Type B pancreatic cell (in vitro differentiated cells): Measurements from ENCODE around the gene MATK. TPM values are rescaled to one million over a fixed set of nuclear protein-coding genes. Genes with fewer than 3 reads are reported as not detected.

Experiments used
- DNase-seq: peaks from one replicate; pipeline ENCODE4 v3.0.0; 2021; ENCODE audit warnings: mixed read lengths; ENCODE audit not compliant: unreplicated experiment; ENCODE audit errors: extremely low spot score
- H3K27ac Mint-ChIP-seq: 2 replicates; pipeline ENCODE4 v1.8.0; 2021; ENCODE audit warnings: mild to moderate bottlenecking, mixed read lengths
- H3K27me3 Mint-ChIP-seq: 2 replicates; pipeline ENCODE4 v1.8.0; 2021; ENCODE audit warnings: mixed read lengths
- H3K36me3 Mint-ChIP-seq: 2 replicates; pipeline ENCODE4 v1.8.0; 2021; ENCODE audit warnings: mixed read lengths
- H3K4me1 Mint-ChIP-seq: one replicate; pipeline ENCODE4 v1.8.0; 2021; ENCODE audit warnings: mixed read lengths; ENCODE audit not compliant: unreplicated experiment
- H3K4me3 Mint-ChIP-seq: 2 replicates; pipeline ENCODE4 v1.8.0; 2021; ENCODE audit warnings: mild to moderate bottlenecking, mixed read lengths
- H3K9me3 Mint-ChIP-seq: 2 replicates; pipeline ENCODE4 v1.8.0; 2021; ENCODE audit warnings: mixed read lengths
- total RNA-seq: library from RNA; stranded (reverse); gene quantifications from 2 replicates; pipeline ENCODE4 v1.2.1, GENCODE V29; 2021; ENCODE audit warnings: low replicate concordance
- TF ChIP-seq, protein P1 (sequence below): fragments of 200-600 bp; sonication (generic); conservative IDR thresholded peaks from 2 replicates; pipeline ENCODE4 v1.5.0; 2021; ENCODE audit warnings: antibody characterized with exemption, mild to moderate bottlenecking

MATK gene
- total RNA-seq, 1 donor from 2014 or later, result 1.6 TPM

DNA sequence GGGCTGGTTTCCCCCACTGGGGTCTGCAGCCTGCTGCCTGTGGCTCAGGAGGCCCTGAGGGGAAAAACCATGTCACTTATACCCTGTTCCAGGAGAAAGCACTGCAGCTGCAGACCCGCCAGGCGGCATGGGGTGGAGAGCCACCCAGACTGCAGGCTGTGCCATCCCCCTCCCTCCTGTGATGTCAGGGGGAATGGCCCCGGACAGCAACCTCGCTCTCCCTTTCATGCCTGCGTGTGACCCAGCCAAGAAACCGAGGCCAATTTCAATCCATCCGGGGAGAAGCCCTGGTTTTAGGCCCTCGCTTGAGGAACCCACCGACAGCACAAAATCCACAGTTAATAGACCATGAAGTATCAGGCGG, 37.2 kb upstream of the MATK start:
- TF ChIP-seq, protein P1, sequence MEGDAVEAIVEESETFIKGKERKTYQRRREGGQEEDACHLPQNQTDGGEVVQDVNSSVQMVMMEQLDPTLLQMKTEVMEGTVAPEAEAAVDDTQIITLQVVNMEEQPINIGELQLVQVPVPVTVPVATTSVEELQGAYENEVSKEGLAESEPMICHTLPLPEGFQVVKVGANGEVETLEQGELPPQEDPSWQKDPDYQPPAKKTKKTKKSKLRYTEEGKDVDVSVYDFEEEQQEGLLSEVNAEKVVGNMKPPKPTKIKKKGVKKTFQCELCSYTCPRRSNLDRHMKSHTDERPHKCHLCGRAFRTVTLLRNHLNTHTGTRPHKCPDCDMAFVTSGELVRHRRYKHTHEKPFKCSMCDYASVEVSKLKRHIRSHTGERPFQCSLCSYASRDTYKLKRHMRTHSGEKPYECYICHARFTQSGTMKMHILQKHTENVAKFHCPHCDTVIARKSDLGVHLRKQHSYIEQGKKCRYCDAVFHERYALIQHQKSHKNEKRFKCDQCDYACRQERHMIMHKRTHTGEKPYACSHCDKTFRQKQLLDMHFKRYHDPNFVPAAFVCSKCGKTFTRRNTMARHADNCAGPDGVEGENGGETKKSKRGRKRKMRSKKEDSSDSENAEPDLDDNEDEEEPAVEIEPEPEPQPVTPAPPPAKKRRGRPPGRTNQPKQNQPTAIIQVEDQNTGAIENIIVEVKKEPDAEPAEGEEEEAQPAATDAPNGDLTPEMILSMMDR, result no peak
- no peak for DNase-seq
- H3K4me3 Mint-ChIP-seq, result no peak overlapping the region
- no peaks in the 10 kb centered on the region for H3K9me3 Mint-ChIP-seq
- no peaks in the 10 kb centered on the region for H3K4me1 Mint-ChIP-seq
- H3K27ac Mint-ChIP-seq, result no peak overlapping the region
- H3K27me3 Mint-ChIP-seq, result peaks cover 10% of the 10 kb centered on the region
- no peaks in the 10 kb centered on the region for H3K36me3 Mint-ChIP-seq

DNA sequence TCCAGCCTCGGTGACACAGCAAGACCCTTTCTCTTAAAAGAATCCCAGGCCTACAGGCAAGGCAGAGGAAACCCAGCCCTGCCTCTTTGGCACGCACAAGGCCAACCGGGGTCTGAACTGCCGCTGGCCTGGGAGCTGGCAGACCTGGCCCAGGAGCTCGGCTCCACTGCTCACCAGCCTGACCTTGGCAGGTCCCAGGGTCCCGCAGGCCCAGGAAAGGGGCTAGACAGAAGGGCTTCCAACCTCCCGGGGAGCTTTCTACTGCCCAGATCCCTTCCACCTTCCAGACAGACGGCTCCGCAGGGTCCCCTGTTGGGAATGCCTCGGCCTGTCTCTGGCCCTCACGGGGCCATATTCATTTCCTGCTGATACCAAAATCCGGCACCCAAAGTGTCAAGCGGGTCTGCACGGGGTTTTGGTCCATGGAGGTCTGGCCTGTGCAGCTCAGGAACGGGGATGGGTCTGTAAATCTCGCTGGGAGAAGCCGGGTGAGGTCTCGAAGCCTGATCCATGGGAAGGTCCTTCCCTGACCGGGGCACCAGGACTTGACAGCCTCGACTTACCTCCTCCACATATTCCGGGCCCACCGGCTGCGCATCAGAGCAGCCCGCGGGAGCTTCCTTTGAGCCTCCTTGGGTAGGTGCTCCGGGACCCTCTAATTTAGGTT, 36.6 kb upstream of the MATK start:
- H3K27ac Mint-ChIP-seq, result no peak overlapping the region
- no peaks in the 10 kb centered on the region for H3K36me3 Mint-ChIP-seq
- TF ChIP-seq, protein P1, result no peak
- DNase-seq, result no peak
- H3K4me3 Mint-ChIP-seq, result no peak overlapping the region
- no peaks in the 10 kb centered on the region for H3K9me3 Mint-ChIP-seq
- peaks cover 15% of the 10 kb centered on the region for H3K27me3 Mint-ChIP-seq
- no peaks in the 10 kb centered on the region for H3K4me1 Mint-ChIP-seq

DNA sequence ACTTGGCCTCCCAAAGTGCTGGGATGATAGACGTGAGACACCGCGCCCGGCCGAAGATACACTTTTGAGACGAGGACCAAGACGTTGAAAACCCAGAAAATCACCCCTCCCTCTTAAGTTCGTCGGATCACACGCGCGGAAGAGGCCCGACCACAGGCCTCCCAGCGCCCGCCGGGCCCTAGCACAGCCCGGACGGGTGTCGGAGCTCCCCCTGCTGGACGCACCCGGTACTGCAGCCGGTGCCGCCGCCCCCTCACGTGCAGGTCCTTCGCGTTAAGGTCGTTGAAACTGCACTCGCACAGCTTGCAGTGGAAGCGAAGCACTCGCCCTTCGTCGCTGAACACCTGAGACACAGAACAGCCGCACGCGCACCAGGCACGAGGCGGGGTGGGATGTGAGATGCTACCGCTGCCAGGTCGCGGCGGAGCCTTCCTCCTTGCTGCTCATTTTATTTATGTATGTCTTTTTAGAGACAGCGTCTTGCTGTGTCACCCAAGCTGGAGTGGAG, 35.7 kb upstream of the MATK start:
- H3K4me3 Mint-ChIP-seq, result no peak overlapping the region
- H3K27ac Mint-ChIP-seq, result no peak overlapping the region
- no peaks in the 10 kb centered on the region for H3K36me3 Mint-ChIP-seq
- TF ChIP-seq, protein P1, result peak; percentile 99
- no peaks in the 10 kb centered on the region for H3K9me3 Mint-ChIP-seq
- DNase-seq, result peak; percentile 83
- no peaks in the 10 kb centered on the region for H3K4me1 Mint-ChIP-seq
- peaks cover 17% of the 10 kb centered on the region for H3K27me3 Mint-ChIP-seq

DNA sequence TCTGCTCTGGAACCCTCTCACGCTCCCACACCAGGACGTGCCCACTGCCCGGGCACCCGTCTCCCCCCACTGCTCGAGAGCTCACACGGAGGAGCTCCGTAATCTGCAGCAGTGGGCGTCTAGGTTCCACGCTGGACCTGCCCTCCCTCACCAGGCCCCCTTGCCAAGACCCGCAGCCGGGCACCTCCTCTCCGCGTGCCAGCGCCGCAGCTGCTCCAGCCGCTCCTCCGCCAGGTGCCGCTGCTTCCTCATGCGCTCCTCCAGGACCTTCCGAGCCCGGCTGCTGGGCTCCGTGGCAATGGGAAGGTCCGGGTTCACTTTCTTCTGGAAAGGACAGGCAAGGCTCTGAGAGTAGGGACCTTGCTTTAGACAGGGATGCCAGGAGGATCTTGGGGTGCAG, 35.0 kb upstream of the MATK start:
- no peaks in the 10 kb centered on the region for H3K4me1 Mint-ChIP-seq
- no peak overlapping the region for H3K27ac Mint-ChIP-seq
- H3K4me3 Mint-ChIP-seq, result no peak overlapping the region
- TF ChIP-seq, protein P1, result no peak
- peaks cover 17% of the 10 kb centered on the region for H3K27me3 Mint-ChIP-seq
- no peak for DNase-seq
- no peaks in the 10 kb centered on the region for H3K36me3 Mint-ChIP-seq
- no peaks in the 10 kb centered on the region for H3K9me3 Mint-ChIP-seq

DNA sequence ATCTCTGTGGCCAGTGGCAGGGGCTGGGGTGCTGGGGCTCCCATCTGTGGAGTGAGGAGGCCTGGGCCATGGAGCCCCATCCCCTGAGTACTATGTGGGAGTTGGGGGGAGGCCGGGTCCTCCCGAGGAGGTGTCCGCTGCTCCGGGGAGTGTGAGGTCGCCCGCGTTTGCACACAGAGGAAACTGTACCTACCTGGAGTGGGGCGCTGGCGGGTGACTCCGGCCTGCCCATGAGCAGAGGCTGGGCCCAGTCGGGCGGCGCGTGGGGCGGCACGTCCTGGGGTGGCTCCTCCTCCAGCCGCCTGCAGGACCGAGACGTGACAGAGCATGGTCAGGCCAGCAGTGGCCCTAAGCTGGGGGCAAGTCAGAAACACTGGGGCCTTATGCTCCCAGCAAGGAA, 33.8 kb upstream of the MATK start:
- no peaks in the 10 kb centered on the region for H3K9me3 Mint-ChIP-seq
- no peaks in the 10 kb centered on the region for H3K4me1 Mint-ChIP-seq
- H3K36me3 Mint-ChIP-seq, result no peaks in the 10 kb centered on the region
- no peak overlapping the region for H3K4me3 Mint-ChIP-seq
- no peak overlapping the region for H3K27ac Mint-ChIP-seq
- peaks cover 14% of the 10 kb centered on the region for H3K27me3 Mint-ChIP-seq
- DNase-seq, result no peak
- TF ChIP-seq, protein P1, result no peak
